Measurements from ENCODE around the gene DCD. TPM values are rescaled to one million over a fixed set of nuclear protein-coding genes. Genes with fewer than 3 reads are reported as not detected.

The DCD gene
- total RNA-seq, 1 donor from 2014 or later, result not detected

DNA sequence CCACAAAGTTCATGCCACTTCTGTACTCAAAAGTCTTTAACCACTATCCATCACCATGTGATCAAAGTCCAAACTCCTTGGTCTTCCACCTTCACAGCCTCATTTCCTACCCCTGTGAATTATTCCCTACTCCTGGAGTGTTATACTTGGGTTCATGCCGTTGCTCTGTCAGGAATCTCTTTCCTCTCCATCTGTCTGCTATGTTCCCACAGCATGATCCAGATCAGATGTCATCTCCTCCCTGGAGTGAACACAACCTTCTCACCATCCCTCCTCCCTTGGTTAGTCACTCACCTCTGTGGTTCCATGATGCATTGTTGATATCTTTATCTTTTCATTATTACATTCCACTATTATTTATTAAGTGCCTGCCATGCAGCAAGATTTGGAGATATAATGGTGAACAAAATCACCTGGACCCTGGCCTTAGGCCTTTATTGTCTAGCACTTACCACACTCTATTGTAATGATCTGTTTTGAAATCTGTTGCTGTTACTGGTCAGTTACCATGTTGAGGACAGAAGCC is 35.9 kb downstream of the DCD start:
- Mint-ChIP-seq H3K9me3 (no peaks in the 10 kb centered on the region), H3K36me3 (no peaks in the 10 kb centered on the region), H3K4me1 (no peaks in the 10 kb centered on the region), H3K4me3 (no peak overlapping the region), H3K27me3 (ENCODE audit: low read depth) (peaks cover 82% of the 10 kb centered on the region), H3K27ac (no peak overlapping the region)
- no peak for DNase-seq (ENCODE audit: low spot score in 2 of 2, unreplicated experiment in 2 of 2)
- TF ChIP-seq CTCF (IDR thresholded peaks at IDR 0.05; ENCODE audit: unreplicated experiment), result no peak

DNA sequence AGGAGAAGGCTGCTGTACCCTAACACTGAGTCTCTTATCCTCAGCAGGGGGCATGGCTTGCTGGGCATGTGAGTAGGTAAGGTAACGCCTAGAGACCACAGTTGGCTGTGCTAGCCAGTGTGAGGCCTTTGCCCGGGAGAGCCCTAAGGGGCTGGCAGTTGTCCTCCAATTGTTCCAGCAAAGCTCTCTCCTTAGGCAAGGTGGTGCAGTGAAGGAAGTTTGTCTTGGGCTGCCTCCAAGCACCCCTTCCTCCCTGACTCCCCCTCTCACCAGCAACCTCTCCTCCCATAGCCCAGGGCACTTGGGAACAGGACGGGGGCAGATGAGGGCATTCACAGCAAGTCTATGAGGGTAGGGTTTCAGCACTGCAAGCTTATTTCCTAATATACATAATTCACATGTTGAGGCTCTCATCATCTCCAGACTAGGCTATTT is 36.4 kb downstream of the DCD start:
- no peak overlapping the region for H3K27ac Mint-ChIP-seq
- no peak for DNase-seq (ENCODE audit: low spot score in 2 of 2, unreplicated experiment in 2 of 2)
- H3K4me1 Mint-ChIP-seq, result no peaks in the 10 kb centered on the region
- TF ChIP-seq CTCF (IDR thresholded peaks at IDR 0.05; ENCODE audit: unreplicated experiment), result no peak
- H3K9me3 Mint-ChIP-seq, result no peaks in the 10 kb centered on the region
- H3K27me3 Mint-ChIP-seq (ENCODE audit: low read depth), result peaks cover 80% of the 10 kb centered on the region
- H3K4me3 Mint-ChIP-seq, result no peak overlapping the region
- H3K36me3 Mint-ChIP-seq, result no peaks in the 10 kb centered on the region

DNA sequence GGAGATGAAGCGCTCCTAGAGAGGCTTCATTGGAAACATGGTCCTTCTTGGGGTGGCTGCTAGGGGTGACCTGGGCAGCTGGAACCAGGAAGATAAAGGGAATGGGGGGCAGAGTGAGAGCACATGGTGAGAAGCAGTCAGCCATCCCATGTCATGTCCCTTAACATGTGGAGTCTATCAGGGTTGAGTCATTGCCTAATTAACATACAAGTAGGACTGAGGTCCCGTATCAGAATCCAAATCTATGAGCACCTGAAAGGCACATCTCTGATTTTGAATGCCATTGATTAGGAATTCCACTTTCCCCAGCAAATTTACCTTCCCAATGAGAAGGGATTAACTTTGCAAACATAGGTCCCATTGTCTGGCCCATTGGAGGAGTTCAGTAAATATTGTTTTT is 39.4 kb downstream of the DCD start:
- Mint-ChIP-seq H3K4me3 (no peak overlapping the region), H3K27ac (no peak overlapping the region), H3K9me3 (no peaks in the 10 kb centered on the region), H3K36me3 (no peaks in the 10 kb centered on the region), H3K4me1 (no peaks in the 10 kb centered on the region), H3K27me3 (ENCODE audit: low read depth) (peaks cover 52% of the 10 kb centered on the region)
- TF ChIP-seq CTCF (IDR thresholded peaks at IDR 0.05; ENCODE audit: unreplicated experiment), result no peak
- no peak for DNase-seq (ENCODE audit: low spot score in 2 of 2, unreplicated experiment in 2 of 2)

DNA sequence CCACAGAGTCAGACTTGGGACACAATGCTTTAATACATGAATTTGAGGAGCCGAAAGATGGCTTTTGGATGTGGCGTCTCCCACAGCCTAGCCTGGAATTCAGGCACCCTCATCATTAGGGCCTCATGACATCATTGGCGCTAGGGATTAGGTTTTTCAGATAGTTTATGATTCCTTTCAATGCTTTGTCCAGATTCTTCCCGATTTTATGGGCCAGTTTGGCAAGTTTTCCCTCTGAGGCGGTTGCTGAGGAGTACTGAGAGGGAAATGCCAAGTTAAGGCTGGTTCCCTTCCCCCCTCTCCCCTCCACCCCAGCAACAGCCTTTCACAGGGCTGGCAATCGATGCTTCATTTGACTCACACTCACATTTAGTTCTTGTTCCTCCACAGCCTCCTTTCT is 40.0 kb downstream of the DCD start:
- no peak for TF ChIP-seq CTCF (IDR thresholded peaks at IDR 0.05; ENCODE audit: unreplicated experiment)
- H3K27me3 Mint-ChIP-seq (ENCODE audit: low read depth), result peaks cover 46% of the 10 kb centered on the region
- DNase-seq (ENCODE audit: low spot score in 2 of 2, unreplicated experiment in 2 of 2), result no peak
- no peaks in the 10 kb centered on the region for H3K4me1 Mint-ChIP-seq
- no peak overlapping the region for H3K27ac Mint-ChIP-seq
- H3K9me3 Mint-ChIP-seq, result peaks cover under 1% of the 10 kb centered on the region
- no peak overlapping the region for H3K4me3 Mint-ChIP-seq
- H3K36me3 Mint-ChIP-seq, result no peaks in the 10 kb centered on the region

DNA sequence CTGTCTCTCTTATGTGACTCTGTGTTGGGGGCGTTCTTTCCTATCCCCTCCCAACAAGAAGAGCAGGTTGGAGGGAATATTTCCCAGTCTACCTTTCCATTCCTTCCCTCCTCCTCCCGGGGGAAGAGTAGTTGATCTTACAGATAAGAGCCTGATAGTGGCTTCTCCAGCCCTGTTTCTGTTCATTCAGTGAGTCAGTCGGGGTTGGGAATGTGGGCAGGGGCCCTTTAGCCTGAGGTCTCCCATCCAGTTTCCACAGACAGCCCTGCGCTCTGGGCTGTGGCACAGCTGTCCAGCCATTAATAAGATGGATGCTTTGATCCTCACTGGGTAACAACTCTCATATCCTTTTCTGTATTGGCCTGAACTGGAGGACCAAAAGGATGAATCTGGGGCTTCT is 41.6 kb downstream of the DCD start:
- no peaks in the 10 kb centered on the region for H3K4me1 Mint-ChIP-seq
- no peak overlapping the region for H3K4me3 Mint-ChIP-seq
- no peak overlapping the region for H3K27ac Mint-ChIP-seq
- DNase-seq (ENCODE audit: low spot score in 2 of 2, unreplicated experiment in 2 of 2), result no peak
- H3K36me3 Mint-ChIP-seq, result no peaks in the 10 kb centered on the region
- TF ChIP-seq CTCF (IDR thresholded peaks at IDR 0.05; ENCODE audit: unreplicated experiment), result no peak
- peaks cover 5% of the 10 kb centered on the region for H3K9me3 Mint-ChIP-seq
- peaks cover 36% of the 10 kb centered on the region for H3K27me3 Mint-ChIP-seq (ENCODE audit: low read depth)

Data from mesothelial cell of epicardium (in vitro differentiated cells).